ENCODE data around the gene GCGR. TPM values are rescaled to one million over a fixed set of nuclear protein-coding genes. Genes with fewer than 3 reads are reported as not detected.
A peak's percentile ranks its signal among the peaks of the same experiment; 100 is the strongest.

GCGR gene
- total and polyA plus RNA-seq, 2 experiments from 2014 or later: 0.17 to 0.23 TPM

- no peak for TF ChIP-seq ZNF462 (CRISPR knock-in tag; IDR thresholded peaks at IDR 0.05)
- no peak for TF ChIP-seq EZH2 (IDR thresholded peaks at IDR 0.05; ENCODE audit: low read depth, unreplicated experiment)
- TF ChIP-seq STAT1 (IDR thresholded peaks at IDR 0.05; ENCODE audit: unreplicated experiment): no peak
These were observed 9.9 kb upstream of the GCGR start (continued) for GRCh38 chr17:81794074-81794476.

- H3K36me3 ChIP-seq (ENCODE audit: insufficient read depth): no peaks in the 10 kb centered on the region
- peaks cover 9% of the 10 kb centered on the region for H3K9me3 Mint-ChIP-seq
- H3K36me3 Mint-ChIP-seq (ENCODE audit: low read depth): 0 out of 3 replicates have a peak, but pooled peaks cover 3% of the 10 kb centered on the region
- H3K27ac ChIP-seq (ENCODE audit: low read depth): no peak overlapping the region
- no peaks in the 10 kb centered on the region for H4K20me1 ChIP-seq (replicated peaks; ENCODE audit: insufficient read depth)
- H3K4me1 ChIP-seq (ENCODE audit: insufficient read depth): no peaks in the 10 kb centered on the region
- H2AFZ ChIP-seq: no peak overlapping the region
- H3K27me3 Mint-ChIP-seq (ENCODE audit: insufficient read depth, low read depth, poor library complexity): no peaks in the 10 kb centered on the region
- H3K4me2 ChIP-seq: no peak overlapping the region
- no peak overlapping the region for H3K4me3 ChIP-seq
- no peak overlapping the region for H3K27ac Mint-ChIP-seq
- DNase-seq (ENCODE audit: low spot score): peak; percentile 24
- H3K9me2 ChIP-seq (ENCODE audit: insufficient read depth): no peaks in the 10 kb centered on the region
- H3K4me3 Mint-ChIP-seq: no peak overlapping the region
- H3F3A ChIP-seq (replicated peaks; ENCODE audit: low read depth): peaks cover 15% of the 10 kb centered on the region
- peak; percentile 89 for ATAC-seq
- no peaks in the 10 kb centered on the region for H3K4me1 Mint-ChIP-seq
- H3K79me2 ChIP-seq (replicated peaks; ENCODE audit: insufficient read depth): no peaks in the 10 kb centered on the region
- 0 out of 2 replicates have a peak, but pooled peaks cover 2% of the 10 kb centered on the region for H3K27me3 ChIP-seq (ENCODE audit: insufficient read depth)
- TF ChIP-seq CREB1 (CRISPR knock-in tag; IDR thresholded peaks at IDR 0.05; ENCODE audit: low read depth): no peak
- TF ChIP-seq ZNF114 (CRISPR knock-in tag; IDR thresholded peaks at IDR 0.05): no peak
- TF ChIP-seq, protein P1, sequence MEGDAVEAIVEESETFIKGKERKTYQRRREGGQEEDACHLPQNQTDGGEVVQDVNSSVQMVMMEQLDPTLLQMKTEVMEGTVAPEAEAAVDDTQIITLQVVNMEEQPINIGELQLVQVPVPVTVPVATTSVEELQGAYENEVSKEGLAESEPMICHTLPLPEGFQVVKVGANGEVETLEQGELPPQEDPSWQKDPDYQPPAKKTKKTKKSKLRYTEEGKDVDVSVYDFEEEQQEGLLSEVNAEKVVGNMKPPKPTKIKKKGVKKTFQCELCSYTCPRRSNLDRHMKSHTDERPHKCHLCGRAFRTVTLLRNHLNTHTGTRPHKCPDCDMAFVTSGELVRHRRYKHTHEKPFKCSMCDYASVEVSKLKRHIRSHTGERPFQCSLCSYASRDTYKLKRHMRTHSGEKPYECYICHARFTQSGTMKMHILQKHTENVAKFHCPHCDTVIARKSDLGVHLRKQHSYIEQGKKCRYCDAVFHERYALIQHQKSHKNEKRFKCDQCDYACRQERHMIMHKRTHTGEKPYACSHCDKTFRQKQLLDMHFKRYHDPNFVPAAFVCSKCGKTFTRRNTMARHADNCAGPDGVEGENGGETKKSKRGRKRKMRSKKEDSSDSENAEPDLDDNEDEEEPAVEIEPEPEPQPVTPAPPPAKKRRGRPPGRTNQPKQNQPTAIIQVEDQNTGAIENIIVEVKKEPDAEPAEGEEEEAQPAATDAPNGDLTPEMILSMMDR (conservative IDR thresholded peaks at IDR 0.05; ENCODE audit: low read depth in 2 of 2): no peak
- TF ChIP-seq EZH2 (IDR thresholded peaks at IDR 0.05; ENCODE audit: low read depth, unreplicated experiment): no peak
- TF ChIP-seq ZNF331 (CRISPR knock-in tag; IDR thresholded peaks at IDR 0.05; ENCODE audit: low read depth): no peak
- TF ChIP-seq ETS1 (IDR thresholded peaks at IDR 0.05): no peak
- TF ChIP-seq, protein P2, sequence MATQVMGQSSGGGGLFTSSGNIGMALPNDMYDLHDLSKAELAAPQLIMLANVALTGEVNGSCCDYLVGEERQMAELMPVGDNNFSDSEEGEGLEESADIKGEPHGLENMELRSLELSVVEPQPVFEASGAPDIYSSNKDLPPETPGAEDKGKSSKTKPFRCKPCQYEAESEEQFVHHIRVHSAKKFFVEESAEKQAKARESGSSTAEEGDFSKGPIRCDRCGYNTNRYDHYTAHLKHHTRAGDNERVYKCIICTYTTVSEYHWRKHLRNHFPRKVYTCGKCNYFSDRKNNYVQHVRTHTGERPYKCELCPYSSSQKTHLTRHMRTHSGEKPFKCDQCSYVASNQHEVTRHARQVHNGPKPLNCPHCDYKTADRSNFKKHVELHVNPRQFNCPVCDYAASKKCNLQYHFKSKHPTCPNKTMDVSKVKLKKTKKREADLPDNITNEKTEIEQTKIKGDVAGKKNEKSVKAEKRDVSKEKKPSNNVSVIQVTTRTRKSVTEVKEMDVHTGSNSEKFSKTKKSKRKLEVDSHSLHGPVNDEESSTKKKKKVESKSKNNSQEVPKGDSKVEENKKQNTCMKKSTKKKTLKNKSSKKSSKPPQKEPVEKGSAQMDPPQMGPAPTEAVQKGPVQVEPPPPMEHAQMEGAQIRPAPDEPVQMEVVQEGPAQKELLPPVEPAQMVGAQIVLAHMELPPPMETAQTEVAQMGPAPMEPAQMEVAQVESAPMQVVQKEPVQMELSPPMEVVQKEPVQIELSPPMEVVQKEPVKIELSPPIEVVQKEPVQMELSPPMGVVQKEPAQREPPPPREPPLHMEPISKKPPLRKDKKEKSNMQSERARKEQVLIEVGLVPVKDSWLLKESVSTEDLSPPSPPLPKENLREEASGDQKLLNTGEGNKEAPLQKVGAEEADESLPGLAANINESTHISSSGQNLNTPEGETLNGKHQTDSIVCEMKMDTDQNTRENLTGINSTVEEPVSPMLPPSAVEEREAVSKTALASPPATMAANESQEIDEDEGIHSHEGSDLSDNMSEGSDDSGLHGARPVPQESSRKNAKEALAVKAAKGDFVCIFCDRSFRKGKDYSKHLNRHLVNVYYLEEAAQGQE (IDR thresholded peaks at IDR 0.05; ENCODE audit: unreplicated experiment): no peak
- no peak for TF ChIP-seq STAT1 (IDR thresholded peaks at IDR 0.05; ENCODE audit: unreplicated experiment)
These were observed 9.4 kb upstream of the GCGR start for GRCh38 chr17:81794509-81794908.

Data from GM23338 (cell line).